Breast epithelium (tissue), 4 donors: Measurements from ENCODE around the gene IL20RA. TPM values are rescaled to one million over a fixed set of nuclear protein-coding genes. Genes with fewer than 3 reads are reported as not detected.
A peak's percentile ranks its signal among the peaks of the same experiment; 100 is the strongest.
"Not testable (repeated sequence)": the region's sequence is repeated elsewhere in the genome, so short reads cannot be mapped to it uniquely, and the experiment has no call there.

ENCODE experiments used
- DNase-seq, 2 donors: peaks; one replicate each; pipeline ENCODE4 v3.0.0-alpha.2; 2019; ENCODE audit warnings: low spot score in 2 of 2
- H3K27ac ChIP-seq, 2 donors: fragments of 200-600 bp; sonication (generic) in 1 of 2; one replicate each; pipeline ENCODE4 v1.5.1; 2016 to 2019; ENCODE audit warnings: mild to moderate bottlenecking in 1 of 2
- H3K27me3 ChIP-seq, 2 donors: fragments of 200-600 bp; sonication (generic) in 1 of 2; one replicate each; pipeline versions ENCODE4 v1.5.1 to v1.6.0; 2017 to 2019; ENCODE audit warnings: control low read depth in 1 of 2, mild to moderate bottlenecking in 1 of 2
- H3K36me3 ChIP-seq: fragments of 200-600 bp; one replicate; pipeline ENCODE4 v1.5.1; 2019
- H3K4me1 ChIP-seq, 2 donors: fragments of 200-600 bp; sonication (generic); one replicate each; pipeline ENCODE4 v1.5.1; 2016 to 2019; ENCODE audit warnings: control low read depth in 1 of 2
- H3K4me3 ChIP-seq, 3 donors: fragments of 200-600 bp; sonication (generic); 1 replicate in 2 of 3; 2 replicates in 1 of 3; pipeline ENCODE4 v1.5.1; 2016 to 2019; ENCODE audit warnings: mild to moderate bottlenecking in 3 of 3, moderate library complexity in 2 of 3
- H3K9me3 ChIP-seq, 2 donors: fragments of 200-600 bp; sonication (generic) in 1 of 2; one replicate each; pipeline ENCODE4 v1.5.1; 2016 to 2019; ENCODE audit warnings: control low read depth in 1 of 2
- POLR2A ChIP-seq: fragments of 450-650 bp; IDR thresholded peaks from one replicate; pipeline ENCODE4 v1.6.1; 2016; ENCODE audit warnings: antibody characterized with exemption, mild to moderate bottlenecking, moderate library complexity
- POLR2AphosphoS5 ChIP-seq, 3 donors: sonication (generic); formaldehyde crosslinking; IDR thresholded peaks; one replicate each; pipeline ENCODE4 v1.6.1; 2017; ENCODE audit warnings: antibody characterized with exemption in 3 of 3
- intact Hi-C: fragments of 100-400 bp; cut with DNase I; formaldehyde crosslinking; loops from one replicate; pipeline ENCODE4 v1.15.1; 2023; ENCODE audit warnings: low total_unique reads
- total RNA-seq, 3 donors: library from RNA; depleted of rRNA; stranded (reverse); fragments of >200 nt; gene quantifications; one replicate each; pipeline ENCODE4 v1.1.0, GENCODE V29; 2016
- TF ChIP-seq, protein P1 (sequence below), 3 donors: fragments of 450-650 bp; IDR thresholded peaks; one replicate each; pipeline ENCODE4 v1.5.1; 2016 to 2017; ENCODE audit warnings: antibody characterized with exemption in 3 of 3, mild to moderate bottlenecking in 3 of 3, moderate library complexity in 3 of 3

IL20RA gene
- total RNA-seq, 3 donors from 2014 or later, result 1.6 to 69.8 (median 49.2) TPM

DNA sequence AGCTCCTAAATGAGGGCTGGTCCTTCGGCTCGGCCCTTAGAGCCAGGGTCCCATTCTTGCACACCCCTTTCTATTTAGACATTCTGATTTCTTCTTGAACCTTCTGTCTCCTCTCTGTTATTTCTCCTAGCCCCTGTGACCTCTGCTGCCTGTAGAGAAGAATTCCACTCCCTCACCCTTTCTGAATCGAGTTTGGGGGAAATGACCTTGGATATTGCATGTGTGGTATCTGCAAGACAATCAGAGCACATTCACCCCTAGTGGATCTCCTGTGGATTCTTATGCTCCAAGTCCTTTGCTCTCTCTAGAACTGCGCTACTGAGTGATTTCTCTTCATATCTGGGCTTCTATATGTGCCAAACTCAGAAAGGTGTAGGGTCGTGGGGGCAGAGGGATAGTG lies 67.7 kb downstream of the IL20RA start:
- H3K9me3 ChIP-seq, result no peaks in the 10 kb centered on the region
- TF ChIP-seq, protein P1, sequence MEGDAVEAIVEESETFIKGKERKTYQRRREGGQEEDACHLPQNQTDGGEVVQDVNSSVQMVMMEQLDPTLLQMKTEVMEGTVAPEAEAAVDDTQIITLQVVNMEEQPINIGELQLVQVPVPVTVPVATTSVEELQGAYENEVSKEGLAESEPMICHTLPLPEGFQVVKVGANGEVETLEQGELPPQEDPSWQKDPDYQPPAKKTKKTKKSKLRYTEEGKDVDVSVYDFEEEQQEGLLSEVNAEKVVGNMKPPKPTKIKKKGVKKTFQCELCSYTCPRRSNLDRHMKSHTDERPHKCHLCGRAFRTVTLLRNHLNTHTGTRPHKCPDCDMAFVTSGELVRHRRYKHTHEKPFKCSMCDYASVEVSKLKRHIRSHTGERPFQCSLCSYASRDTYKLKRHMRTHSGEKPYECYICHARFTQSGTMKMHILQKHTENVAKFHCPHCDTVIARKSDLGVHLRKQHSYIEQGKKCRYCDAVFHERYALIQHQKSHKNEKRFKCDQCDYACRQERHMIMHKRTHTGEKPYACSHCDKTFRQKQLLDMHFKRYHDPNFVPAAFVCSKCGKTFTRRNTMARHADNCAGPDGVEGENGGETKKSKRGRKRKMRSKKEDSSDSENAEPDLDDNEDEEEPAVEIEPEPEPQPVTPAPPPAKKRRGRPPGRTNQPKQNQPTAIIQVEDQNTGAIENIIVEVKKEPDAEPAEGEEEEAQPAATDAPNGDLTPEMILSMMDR (IDR thresholded peaks at IDR 0.05), result no peak
- TF ChIP-seq POLR2AphosphoS5 (IDR thresholded peaks at IDR 0.05) (no peak), POLR2A (no peak)
- no peak overlapping the region for H3K27ac ChIP-seq
- no peaks in the 10 kb centered on the region for H3K4me1 ChIP-seq
- intact Hi-C loops, result no loop called here
- no peak overlapping the region for H3K4me3 ChIP-seq
- no peaks in the 10 kb centered on the region for H3K27me3 ChIP-seq
- DNase-seq, result no peak
- no peaks in the 10 kb centered on the region for H3K36me3 ChIP-seq

- no peaks in the 10 kb centered on the region for H3K9me3 ChIP-seq
- TF ChIP-seq POLR2A (no peak), POLR2AphosphoS5 (IDR thresholded peaks at IDR 0.05) (no peak)
- TF ChIP-seq, protein P1 (IDR thresholded peaks at IDR 0.05), result no peak
- H3K4me3 ChIP-seq, result no peak overlapping the region
- no peak overlapping the region for H3K27ac ChIP-seq
- intact Hi-C loops, result no loop called here
- no peaks in the 10 kb centered on the region for H3K27me3 ChIP-seq
- DNase-seq, result no peak
- H3K4me1 ChIP-seq, result no peaks in the 10 kb centered on the region
- no peaks in the 10 kb centered on the region for H3K36me3 ChIP-seq
These were observed 69.6 kb downstream of the IL20RA start for GRCh38 chr6:136975089-136975715.

GRCh38 chr6:136973781-136974180 lies 71.0 kb downstream of the IL20RA start:
- H3K4me3 ChIP-seq, H3K9me3 ChIP-seq, H3K4me1 ChIP-seq, DNase-seq, intact Hi-C loops, H3K27me3 ChIP-seq, H3K27ac ChIP-seq, H3K36me3 ChIP-seq: not testable (repeated sequence)

DNA sequence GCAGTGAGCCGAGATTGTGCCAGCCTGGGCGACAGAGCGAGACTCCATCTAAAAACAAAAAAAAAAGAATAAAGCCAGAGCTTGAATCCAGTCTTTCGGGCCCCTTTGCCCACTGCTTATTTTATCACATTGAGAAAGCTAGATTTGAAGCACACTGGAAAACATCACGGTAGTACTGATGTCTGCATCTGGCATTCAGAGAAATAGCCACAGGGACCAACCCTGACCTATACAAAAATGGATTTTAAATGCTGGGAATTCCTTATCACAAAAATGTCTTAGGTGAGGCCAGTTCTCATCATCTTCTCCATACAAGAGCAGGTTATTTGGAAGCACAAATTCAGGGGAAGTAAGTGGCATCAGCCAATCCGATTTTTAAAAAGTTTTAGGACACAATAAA lies 73.2 kb downstream of the IL20RA start:
- Histone ChIP-seq H3K27me3 (no peaks in the 10 kb centered on the region), H3K9me3 (no peaks in the 10 kb centered on the region), H3K27ac (no peak overlapping the region), H3K4me1 (no peaks in the 10 kb centered on the region), H3K4me3 (no peak overlapping the region), H3K36me3 (no peaks in the 10 kb centered on the region)
- intact Hi-C loops, result no loop called here
- TF ChIP-seq POLR2AphosphoS5 (IDR thresholded peaks at IDR 0.05) (no peak), POLR2A (no peak)
- TF ChIP-seq, protein P1 (IDR thresholded peaks at IDR 0.05), result no peak
- no peak for DNase-seq

GRCh38 chr6:136969930-136970329 lies 74.8 kb downstream of the IL20RA start:
- H3K4me3 ChIP-seq, result no peak overlapping the region
- no peaks in the 10 kb centered on the region for H3K9me3 ChIP-seq
- no peaks in the 10 kb centered on the region for H3K4me1 ChIP-seq
- intact Hi-C loops, result no loop called here
- TF ChIP-seq, protein P1 (IDR thresholded peaks at IDR 0.05), result no peak
- TF ChIP-seq POLR2A (no peak), POLR2AphosphoS5 (IDR thresholded peaks at IDR 0.05) (no peak)
- DNase-seq, result no peak
- H3K36me3 ChIP-seq, result no peaks in the 10 kb centered on the region
- H3K27me3 ChIP-seq, result no peaks in the 10 kb centered on the region
- peak overlapping the region; percentile 14 to 71 for H3K27ac ChIP-seq

DNA sequence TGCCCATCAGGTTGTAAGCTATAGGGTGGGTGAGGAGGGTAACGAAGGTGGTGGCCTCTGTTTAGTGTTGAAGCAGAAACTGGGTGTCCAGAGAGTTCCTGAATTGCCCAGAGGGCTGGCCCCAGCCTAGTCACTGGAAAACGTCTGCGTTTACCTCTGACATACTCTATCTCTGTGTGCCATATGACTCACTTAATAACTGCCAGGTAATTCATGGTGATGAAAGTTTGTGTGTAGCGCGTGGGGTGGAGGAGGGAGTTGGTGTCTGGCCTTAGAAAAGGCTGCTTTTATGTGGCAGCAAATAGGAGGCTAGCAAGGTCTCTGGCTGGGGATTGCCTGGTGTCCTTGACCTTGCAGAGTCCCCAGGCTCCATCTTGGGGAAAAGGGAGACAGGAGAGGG lies 75.3 kb downstream of the IL20RA start:
- Histone ChIP-seq H3K27ac (peak overlapping the region; percentile 14 to 71), H3K4me3 (no peak overlapping the region), H3K27me3 (no peaks in the 10 kb centered on the region), H3K36me3 (no peaks in the 10 kb centered on the region), H3K4me1 (no peaks in the 10 kb centered on the region), H3K9me3 (no peaks in the 10 kb centered on the region)
- no peak for DNase-seq
- TF ChIP-seq, protein P1 (IDR thresholded peaks at IDR 0.05), result no peak
- TF ChIP-seq POLR2AphosphoS5 (IDR thresholded peaks at IDR 0.05) (no peak), POLR2A (no peak)
- intact Hi-C loops, result no loop called here
